HCT116 (cell line): ENCODE results near the gene ZNF311. TPM values are rescaled to one million over a fixed set of nuclear protein-coding genes. Genes with fewer than 3 reads are reported as not detected.

Experiments
- ATAC-seq: fragments of 200-7000 bp; cut with Tn5 transposase; 2 replicates; pipeline ENCODE4 v1.9.1; 2020; ENCODE audit warnings: mild to moderate bottlenecking, moderate library complexity
- BruUV-seq: library from RNA; stranded (reverse); fragments of 400-500 nt; replicated peaks from 2 replicates; lab custom pipeline; 2021; lab: Mats Ljungman, UMichigan
- CTCF ChIA-PET: fragments of 300-600 bp; sonication (Branson Sonifier 250); formaldehyde crosslinking; loops from one replicate; lab custom pipeline; 2021; ENCODE audit warnings: antibody characterized with exemption; lab: Charles Lee
- POLR2A ChIA-PET: fragments of 300-600, 350-600 bp; sonication (Branson Sonifier 250); formaldehyde crosslinking; loops from one replicate; lab custom pipeline; 2021; ENCODE audit warnings: antibody characterized with exemption; lab: Charles Lee
- RAD21 ChIA-PET, 2 experiments: fragments of 300-600 bp; sonication (Branson Sonifier 250); formaldehyde crosslinking; loops; one replicate each; lab custom pipeline; 2023; ENCODE audit warnings: low total read pairs in 2 of 2; ENCODE audit not compliant: uncharacterized antibody in 2 of 2, unreplicated experiment in 2 of 2, low non-redundant PET in 1 of 2; lab: Charles Lee
- DNase-seq: peaks from one replicate; pipeline ENCODE4 v3.0.0-alpha.2; 2010; ENCODE audit warnings: low read depth, low spot score
- H2AFZ ChIP-seq: fragments of 200-600 bp; shearing (Covaris generic), sonication (generic); 2 replicates; pipeline ENCODE4 v1.6.1; 2017; ENCODE audit warnings: low read depth, mixed run types, mixed read lengths, antibody characterized with exemption, low read length; ENCODE audit not compliant: poor library complexity, severe bottlenecking
- H3K27ac ChIP-seq: 2 replicates; pipeline ENCODE4 v1.5.1; 2012; ENCODE audit warnings: low read depth, low read length
- H3K27me3 ChIP-seq: fragments of 200-600 bp; sonication (generic); 2 replicates; pipeline ENCODE4 v1.6.1; 2016; ENCODE audit warnings: mixed run types, low read length, mixed read lengths; ENCODE audit not compliant: insufficient read depth
- H3K36me3 ChIP-seq, 2 experiments: fragments of 200-500 bp in 1 of 2; fragments of 200-600 bp in 1 of 2; sonication (Bioruptor generic) in 1 of 2; sonication (generic) in 1 of 2; 2 replicates each; pipeline versions ENCODE4 v1.5.1 to v1.6.1; 2014 to 2016; ENCODE audit warnings: low read length in 2 of 2, inconsistent platforms in 1 of 2, mixed read lengths in 1 of 2, mixed run types in 1 of 2; ENCODE audit not compliant: insufficient read depth in 2 of 2, control insufficient read depth in 1 of 2
- H3K4me1 ChIP-seq, 2 experiments: fragments of 200-600 bp in 1 of 2; sonication (generic) in 1 of 2; 2 replicates each; pipeline versions ENCODE4 v1.5.1 to v1.6.1; 2012 to 2017; ENCODE audit warnings: low read length in 2 of 2, inconsistent platforms in 1 of 2, mild to moderate bottlenecking in 1 of 2, mixed read lengths in 1 of 2, mixed run types in 1 of 2, moderate library complexity in 1 of 2; ENCODE audit not compliant: insufficient read depth in 2 of 2, control insufficient read depth in 1 of 2
- H3K4me2 ChIP-seq: fragments of 200-600 bp; sonication (generic); 2 replicates; pipeline ENCODE4 v1.6.1; 2017; ENCODE audit warnings: mixed run types, low read length, mixed read lengths
- H3K4me3 ChIP-seq, 2 experiments: fragments of 200-600 bp in 1 of 2; sonication (generic) in 1 of 2; replicated peaks in 1 of 2; 2 replicates each; pipeline ENCODE4 v1.5.1; 2011 to 2016; ENCODE audit warnings: low read length in 2 of 2, control low read depth in 1 of 2, low read depth in 1 of 2, mild to moderate bottlenecking in 1 of 2, mixed read lengths in 1 of 2, mixed run types in 1 of 2
- H3K79me2 ChIP-seq: fragments of 200-600 bp; sonication (generic); 2 replicates; pipeline ENCODE4 v1.6.1; 2017; ENCODE audit warnings: mild to moderate bottlenecking, mixed run types, low read length, moderate library complexity, mixed read lengths; ENCODE audit not compliant: insufficient read depth
- H3K9ac ChIP-seq: fragments of 200-600 bp; sonication (generic); 2 replicates; pipeline ENCODE4 v1.6.1; 2016; ENCODE audit warnings: low read length, mixed read lengths
- H3K9me2 ChIP-seq: fragments of 200-600 bp; sonication (generic), shearing (Covaris generic); 2 replicates; pipeline ENCODE4 v1.6.1; 2017; ENCODE audit warnings: mixed run types, mild to moderate bottlenecking, moderate library complexity; ENCODE audit not compliant: insufficient read depth
- H3K9me3 ChIP-seq, 2 experiments: fragments of 200-500 bp in 1 of 2; fragments of 200-600 bp in 1 of 2; sonication (Bioruptor generic) in 1 of 2; sonication (generic) in 1 of 2; 2 replicates each; pipeline ENCODE4 v1.6.1; 2014 to 2017; ENCODE audit warnings: low read length in 2 of 2, mixed read lengths in 2 of 2, inconsistent platforms in 1 of 2, low read depth in 1 of 2, mild to moderate bottlenecking in 1 of 2, mixed run types in 1 of 2, moderate library complexity in 1 of 2; ENCODE audit not compliant: control insufficient read depth in 1 of 2, insufficient read depth in 1 of 2
- H4K20me1 ChIP-seq: fragments of 200-600 bp; sonication (generic), shearing (Covaris generic); 2 replicates; pipeline ENCODE4 v1.6.1; 2017; ENCODE audit warnings: mixed run types, mild to moderate bottlenecking, moderate library complexity; ENCODE audit not compliant: insufficient read depth
- ATF3 ChIP-seq: IDR thresholded peaks from 2 replicates; pipeline ENCODE4 v1.6.1; 2012
- CBX3 ChIP-seq: IDR thresholded peaks from 2 replicates; pipeline ENCODE4 v1.6.1; 2012; ENCODE audit warnings: low read depth
- CEBPB ChIP-seq: IDR thresholded peaks from 2 replicates; pipeline ENCODE4 v1.6.1; 2012; ENCODE audit warnings: low read depth
- MAX ChIP-seq: IDR thresholded peaks from 2 replicates; pipeline ENCODE4 v1.6.1; 2012
- POLR2A ChIP-seq: IDR thresholded peaks from 2 replicates; pipeline ENCODE4 v1.7.0; 2011; ENCODE audit warnings: borderline replicate concordance; ENCODE audit not compliant: insufficient read depth, insufficient read length; ENCODE audit errors: extremely low read depth
- POLR2AphosphoS5 ChIP-seq: IDR thresholded peaks from 2 replicates; pipeline ENCODE4 v1.6.1; 2011; ENCODE audit warnings: mild to moderate bottlenecking, low read depth, low read length, moderate library complexity
- RAD21 ChIP-seq: IDR thresholded peaks from 2 replicates; pipeline ENCODE4 v1.6.1; 2012; ENCODE audit warnings: low read depth, mild to moderate bottlenecking
- REST ChIP-seq: IDR thresholded peaks from 2 replicates; pipeline ENCODE4 v1.6.1; 2012; ENCODE audit warnings: low read depth
- SRF ChIP-seq: IDR thresholded peaks from 2 replicates; pipeline ENCODE4 v1.6.1; 2012; ENCODE audit warnings: low read depth
- intact Hi-C: fragments of 100-400 bp; cut with micrococcal nuclease; formaldehyde crosslinking; loops from 2 replicates; pipeline ENCODE4 v1.10.0; 2022
- total RNA-seq: library from RNA; stranded (reverse); gene quantifications from one replicate; pipeline ENCODE4 v1.2.1, GENCODE V29; 2021; ENCODE audit not compliant: unreplicated experiment
- TF ChIP-seq, protein P1 (sequence below), 3 experiments: fragments of 200-600 bp in 1 of 3; sonication (generic) in 1 of 3; IDR thresholded peaks in 2 of 3; conservative IDR thresholded peaks in 1 of 3; 2 replicates each; pipeline ENCODE4 v1.5.1; 2012 to 2017; ENCODE audit warnings: low read depth in 2 of 3, low read length in 2 of 3, antibody characterized with exemption in 1 of 3, borderline replicate concordance in 1 of 3, control low read depth in 1 of 3, mild to moderate bottlenecking in 1 of 3, mixed read lengths in 1 of 3, mixed run types in 1 of 3, moderate library complexity in 1 of 3; ENCODE audit not compliant: insufficient read depth in 1 of 3

ZNF311 gene
- total RNA-seq, 1 experiment from 2014 or later: not detected

DNA sequence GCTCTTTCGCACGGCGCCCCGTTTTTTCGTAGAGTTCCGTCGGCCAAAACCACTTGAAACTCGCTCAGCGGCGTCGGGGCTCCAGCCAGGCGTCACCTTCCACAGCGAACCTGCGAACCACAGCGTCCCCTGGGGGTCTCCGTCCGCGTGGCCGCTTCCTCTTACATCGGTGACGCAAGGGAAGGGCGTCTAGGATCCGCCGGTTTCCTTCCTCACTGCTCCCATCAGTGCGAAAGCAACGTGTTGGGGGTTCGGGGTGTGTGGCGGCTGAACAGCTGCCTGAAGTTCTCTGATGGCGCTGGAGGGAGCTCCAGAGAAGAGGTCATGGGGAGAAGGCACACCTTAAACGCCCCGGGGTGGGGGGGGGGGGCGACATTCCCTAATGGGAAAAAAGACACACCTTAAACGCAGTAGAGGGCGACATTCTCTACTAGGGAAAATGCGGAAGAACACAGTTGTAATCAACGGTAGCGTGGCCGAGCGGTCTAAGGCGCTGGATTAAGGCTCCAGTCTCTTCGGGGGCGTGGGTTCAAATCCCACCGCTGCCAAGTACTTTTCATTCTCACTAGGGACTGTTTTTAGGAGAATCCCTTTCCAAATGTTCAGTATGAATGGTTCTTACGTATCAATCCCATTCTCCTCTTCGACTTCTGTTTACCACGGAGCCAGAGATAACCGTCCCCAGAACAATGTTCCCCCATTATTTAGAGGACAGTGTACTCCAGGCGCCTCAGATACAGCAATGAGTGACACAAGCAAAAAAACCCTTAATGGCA, 16.4 kb downstream of the ZNF311 start:
- TF ChIP-seq, protein P1, sequence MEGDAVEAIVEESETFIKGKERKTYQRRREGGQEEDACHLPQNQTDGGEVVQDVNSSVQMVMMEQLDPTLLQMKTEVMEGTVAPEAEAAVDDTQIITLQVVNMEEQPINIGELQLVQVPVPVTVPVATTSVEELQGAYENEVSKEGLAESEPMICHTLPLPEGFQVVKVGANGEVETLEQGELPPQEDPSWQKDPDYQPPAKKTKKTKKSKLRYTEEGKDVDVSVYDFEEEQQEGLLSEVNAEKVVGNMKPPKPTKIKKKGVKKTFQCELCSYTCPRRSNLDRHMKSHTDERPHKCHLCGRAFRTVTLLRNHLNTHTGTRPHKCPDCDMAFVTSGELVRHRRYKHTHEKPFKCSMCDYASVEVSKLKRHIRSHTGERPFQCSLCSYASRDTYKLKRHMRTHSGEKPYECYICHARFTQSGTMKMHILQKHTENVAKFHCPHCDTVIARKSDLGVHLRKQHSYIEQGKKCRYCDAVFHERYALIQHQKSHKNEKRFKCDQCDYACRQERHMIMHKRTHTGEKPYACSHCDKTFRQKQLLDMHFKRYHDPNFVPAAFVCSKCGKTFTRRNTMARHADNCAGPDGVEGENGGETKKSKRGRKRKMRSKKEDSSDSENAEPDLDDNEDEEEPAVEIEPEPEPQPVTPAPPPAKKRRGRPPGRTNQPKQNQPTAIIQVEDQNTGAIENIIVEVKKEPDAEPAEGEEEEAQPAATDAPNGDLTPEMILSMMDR (IDR thresholded peaks at IDR 0.05 in 2 of 3, conservative IDR thresholded peaks at IDR 0.05 in 1 of 3; ENCODE audit: borderline replicate concordance in 1 of 3, insufficient read depth in 1 of 3, low read depth in 2 of 3, low read length in 2 of 3): peak; percentile 60 to 69 (median 67); a peak in 5 of 6 replicates
- TF ChIP-seq CEBPB (peak; percentile 55; the same call in 1 of the 2 replicates), MAX (peak; percentile 68), ATF3 (peak; percentile 67; the same call in 1 of the 2 replicates), SRF (no peak), RAD21 (peak; percentile 71), CBX3 (peak; percentile 77), POLR2A (no peak), POLR2AphosphoS5 (peak; percentile 27), REST (no peak)
- no peaks in the 10 kb centered on the region for H3K27me3 ChIP-seq
- no peaks in the 10 kb centered on the region for H3K9me2 ChIP-seq
- RAD21 ChIA-PET: no interaction called here
- H3K4me3 ChIP-seq: peak overlapping the region; percentile 35 to 43
- no peaks in the 10 kb centered on the region for H4K20me1 ChIP-seq
- no peaks in the 10 kb centered on the region for H3K79me2 ChIP-seq
- no TSS peak for BruUV-seq
- H3K4me2 ChIP-seq: peak overlapping the region; percentile 63
- H3K36me3 ChIP-seq: no peaks in the 10 kb centered on the region
- CTCF ChIA-PET: no interaction called here
- DNase-seq (peak; percentile 73), ATAC-seq (peak; percentile 68)
- no peaks in the 10 kb centered on the region for H3K9me3 ChIP-seq
- peak overlapping the region; percentile 24 for H2AFZ ChIP-seq
- H3K27ac ChIP-seq: peak overlapping the region; percentile 25
- H3K4me1 ChIP-seq: peaks cover 10 to 35% of the 10 kb centered on the region in 2 experiments; a peak in 3 of 4 replicates
- POLR2A ChIA-PET: no interaction called here
- peak overlapping the region; percentile 42 for H3K9ac ChIP-seq
- intact Hi-C loops: loop anchor here (1.0 to 10.0 kb wide), 3 partner anchors 92 to 384 kb away; no protein-coding TSS in a partner anchor
